AG04450 (cell line): ENCODE measurements around the gene TNFRSF25. TPM values are rescaled to one million over a fixed set of nuclear protein-coding genes. Genes with fewer than 3 reads are reported as not detected.

Experiments used
- CTCF ChIA-PET: fragments of 300-600, 350-600 bp; formaldehyde crosslinking; extraction: SDS; loops from one replicate; lab custom pipeline; 2022; ENCODE audit warnings: antibody characterized with exemption, inconsistent platforms; lab: Charles Lee
- POLR2A ChIA-PET: fragments of 350-600 bp; formaldehyde crosslinking; extraction: SDS; loops from one replicate; lab custom pipeline; 2021; ENCODE audit warnings: antibody characterized with exemption, inconsistent platforms; lab: Yijun Ruan, JAX
- DNase-seq: peaks from one replicate; pipeline ENCODE4 v3.0.0-alpha.2; 2011; ENCODE audit warnings: low read depth, low spot score
- H3K27ac ChIP-seq: one replicate; pipeline ENCODE4 v1.5.1; 2012; ENCODE audit warnings: low read depth, low read length, control low read depth
- H3K27me3 ChIP-seq: one replicate; pipeline ENCODE4 v1.6.0; 2012; ENCODE audit warnings: low read length; ENCODE audit not compliant: control insufficient read depth, insufficient read depth
- H3K4me3 ChIP-seq: 2 replicates; pipeline ENCODE4 v1.5.1; 2011; ENCODE audit warnings: mild to moderate bottlenecking, low read depth, low read length, control low read depth
- H3K9me3 ChIP-seq: 2 replicates; pipeline ENCODE4 v1.5.1; 2012; ENCODE audit warnings: low read length; ENCODE audit not compliant: control insufficient read depth, insufficient read depth
- polyA plus RNA-seq: library from polyadenylated mRNA; depleted of rRNA; stranded (reverse); fragments of >200 nt; gene quantifications from 2 replicates; pipeline ENCODE4 v1.2.3, GENCODE V29; 2011
- TF ChIP-seq, protein P1 (sequence below): IDR thresholded peaks from 2 replicates; pipeline ENCODE4 v1.5.1; 2011; ENCODE audit warnings: low read depth, low read length, control low read depth, inconsistent platforms

TNFRSF25 gene
- polyA plus RNA-seq, 1 experiment: 2.7 TPM

DNA sequence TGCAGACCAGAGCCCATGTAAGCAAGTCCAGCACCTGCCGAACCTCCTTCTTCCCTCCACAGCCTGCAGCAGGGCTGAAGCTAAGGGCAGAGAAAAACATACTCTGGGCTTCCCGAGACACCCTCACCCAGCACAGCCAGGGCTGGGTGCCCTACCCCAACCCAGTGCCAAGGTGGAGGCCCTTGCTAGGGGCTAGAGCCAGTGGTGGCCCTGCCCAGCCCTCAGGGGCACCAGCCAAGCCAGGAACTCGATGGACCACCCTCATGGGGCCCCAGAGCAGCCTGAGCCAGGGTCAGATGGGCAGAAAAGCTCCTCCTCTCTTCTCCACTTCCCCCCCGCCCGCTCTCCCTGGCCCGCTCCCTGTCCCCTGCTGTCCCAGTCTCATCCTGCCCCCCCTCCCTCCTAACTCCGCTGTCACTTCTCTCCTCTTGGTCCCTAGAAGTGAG is 15.9 kb downstream of the TNFRSF25 start:
- ChIA-PET POLR2A (interaction anchor here (0.6 kb wide), 1 partner anchor 48 kb away, joined by 3 read pairs; no protein-coding TSS in a partner anchor), CTCF (interaction anchor here (0.8 to 1.8 kb wide), 2 partner anchors 10 to 12 kb away, joined by 3 to 11 read pairs; no protein-coding TSS in a partner anchor)
- Histone ChIP-seq H3K27me3 (peaks cover 80% of the 10 kb centered on the region), H3K9me3 (peaks cover 6% of the 10 kb centered on the region; the same call in 1 of the 2 replicates), H3K4me3 (no peak overlapping the region), H3K27ac (no peak overlapping the region)
- DNase-seq: no peak
- TF ChIP-seq, protein P1, sequence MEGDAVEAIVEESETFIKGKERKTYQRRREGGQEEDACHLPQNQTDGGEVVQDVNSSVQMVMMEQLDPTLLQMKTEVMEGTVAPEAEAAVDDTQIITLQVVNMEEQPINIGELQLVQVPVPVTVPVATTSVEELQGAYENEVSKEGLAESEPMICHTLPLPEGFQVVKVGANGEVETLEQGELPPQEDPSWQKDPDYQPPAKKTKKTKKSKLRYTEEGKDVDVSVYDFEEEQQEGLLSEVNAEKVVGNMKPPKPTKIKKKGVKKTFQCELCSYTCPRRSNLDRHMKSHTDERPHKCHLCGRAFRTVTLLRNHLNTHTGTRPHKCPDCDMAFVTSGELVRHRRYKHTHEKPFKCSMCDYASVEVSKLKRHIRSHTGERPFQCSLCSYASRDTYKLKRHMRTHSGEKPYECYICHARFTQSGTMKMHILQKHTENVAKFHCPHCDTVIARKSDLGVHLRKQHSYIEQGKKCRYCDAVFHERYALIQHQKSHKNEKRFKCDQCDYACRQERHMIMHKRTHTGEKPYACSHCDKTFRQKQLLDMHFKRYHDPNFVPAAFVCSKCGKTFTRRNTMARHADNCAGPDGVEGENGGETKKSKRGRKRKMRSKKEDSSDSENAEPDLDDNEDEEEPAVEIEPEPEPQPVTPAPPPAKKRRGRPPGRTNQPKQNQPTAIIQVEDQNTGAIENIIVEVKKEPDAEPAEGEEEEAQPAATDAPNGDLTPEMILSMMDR: no peak

DNA sequence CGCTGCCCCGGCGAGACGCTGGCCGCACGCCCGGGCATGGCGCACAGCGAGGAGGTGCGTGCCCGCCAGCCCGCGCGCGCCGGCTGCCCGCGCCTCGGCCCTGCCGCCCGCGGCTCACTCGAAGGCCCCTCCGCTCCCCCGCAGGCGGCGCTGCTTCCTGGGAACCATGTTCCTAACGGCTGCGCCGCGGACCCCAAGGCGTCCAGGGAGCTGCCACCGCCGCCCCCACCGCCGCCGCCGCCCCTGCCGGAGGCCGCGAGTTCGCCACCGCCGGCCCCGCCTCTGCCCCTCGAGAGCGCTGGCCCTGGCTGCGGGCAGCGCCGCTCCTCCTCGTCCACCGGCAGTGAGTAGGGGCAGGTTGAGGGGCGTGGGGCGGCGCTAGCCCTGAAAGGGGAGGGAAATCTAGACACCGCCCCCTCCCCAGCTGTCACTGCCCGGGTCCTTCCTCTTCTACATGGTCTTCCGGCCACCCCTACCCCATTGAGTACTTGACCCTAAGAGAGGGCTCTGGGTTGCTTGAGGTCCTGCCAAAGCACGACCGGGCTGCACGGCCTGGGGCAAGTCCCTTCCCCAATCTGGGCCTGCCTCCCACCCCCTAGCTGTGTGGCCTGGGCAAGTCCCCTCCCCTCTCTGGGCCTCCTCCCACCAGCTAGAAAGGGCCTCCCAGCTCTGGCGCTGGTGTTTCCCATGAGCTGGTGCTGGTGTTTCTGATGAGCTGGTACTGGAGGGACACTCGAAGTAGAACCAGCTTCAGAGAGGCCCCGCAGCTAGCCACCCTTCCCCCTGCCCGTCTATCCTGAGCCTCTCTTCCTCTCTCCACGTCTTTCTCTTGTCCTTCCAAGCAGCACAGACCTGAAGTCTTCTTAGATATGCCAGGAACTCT is 17.0 kb downstream of the TNFRSF25 start:
- Histone ChIP-seq H3K4me3 (no peak overlapping the region), H3K27me3 (peaks cover 76% of the 10 kb centered on the region), H3K9me3 (peaks cover 6% of the 10 kb centered on the region; the same call in 1 of the 2 replicates), H3K27ac (no peak overlapping the region)
- TF ChIP-seq, protein P1: no peak
- no peak for DNase-seq
- ChIA-PET CTCF (interaction anchor here (0.6 to 1.8 kb wide), 3 partner anchors 9 to 92 kb away, joined by 3 to 11 read pairs (median 4); no protein-coding TSS in a partner anchor), POLR2A (interaction anchor here (0.6 kb wide), 1 partner anchor 49 kb away, joined by 3 read pairs; no protein-coding TSS in a partner anchor)

DNA sequence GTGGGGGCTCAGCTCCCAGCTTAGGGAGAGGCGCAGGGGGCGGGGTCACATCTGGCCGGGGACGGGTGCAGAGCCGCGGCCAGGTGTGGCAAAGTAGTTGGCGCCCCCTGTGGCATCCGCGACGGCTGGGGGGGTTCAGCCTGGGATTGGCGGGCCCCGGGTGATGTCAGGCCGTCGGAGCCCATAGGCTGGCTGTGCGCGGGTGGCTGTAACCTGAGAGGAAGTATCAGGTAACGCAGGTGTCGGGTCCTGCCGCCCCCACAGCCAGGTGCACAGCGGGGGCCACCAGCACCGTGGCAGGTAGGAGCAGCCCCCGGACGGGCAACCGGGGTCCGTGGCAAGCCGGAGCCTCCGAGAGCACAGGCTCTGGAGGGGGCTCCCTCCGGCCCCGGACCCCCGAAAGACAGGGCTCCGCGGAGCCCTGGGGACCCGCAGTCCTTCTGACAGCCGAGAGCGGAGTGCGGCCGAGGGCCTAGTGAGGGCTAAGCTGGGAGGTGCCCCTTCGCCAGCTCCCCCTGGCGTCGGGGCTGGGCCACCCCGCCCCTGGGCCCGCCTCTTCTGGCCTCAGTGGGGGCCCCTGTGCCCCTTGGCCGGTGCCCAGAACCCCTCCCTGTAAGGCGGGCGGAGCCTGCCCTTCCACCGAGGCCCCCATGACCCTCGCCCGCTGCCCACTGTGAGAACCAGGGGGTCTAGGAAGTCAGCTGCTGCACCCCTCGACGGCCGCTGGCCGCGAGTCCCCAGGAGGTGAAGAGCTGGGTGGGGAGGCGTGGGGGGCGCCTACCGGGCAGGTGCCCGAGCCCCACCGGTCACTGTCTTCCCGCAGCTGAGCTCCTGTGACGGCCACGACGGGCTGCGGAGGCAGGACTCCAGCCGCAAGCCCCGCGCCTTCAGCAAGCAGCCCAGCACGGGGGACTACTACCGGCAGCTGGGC is 17.9 kb downstream of the TNFRSF25 start:
- no peak overlapping the region for H3K4me3 ChIP-seq
- no peak for DNase-seq
- TF ChIP-seq, protein P1: 0 out of 2 replicates have a peak, but pooled peaks have one; percentile 3
- H3K9me3 ChIP-seq: peaks cover 6% of the 10 kb centered on the region; the same call in 1 of the 2 replicates
- peaks cover 70% of the 10 kb centered on the region for H3K27me3 ChIP-seq
- CTCF ChIA-PET: interaction anchor here (1.1 to 1.8 kb wide), 2 partner anchors 10 kb away, joined by 3 to 11 read pairs; no protein-coding TSS in a partner anchor
- POLR2A ChIA-PET: no interaction called here
- H3K27ac ChIP-seq: no peak overlapping the region

DNA sequence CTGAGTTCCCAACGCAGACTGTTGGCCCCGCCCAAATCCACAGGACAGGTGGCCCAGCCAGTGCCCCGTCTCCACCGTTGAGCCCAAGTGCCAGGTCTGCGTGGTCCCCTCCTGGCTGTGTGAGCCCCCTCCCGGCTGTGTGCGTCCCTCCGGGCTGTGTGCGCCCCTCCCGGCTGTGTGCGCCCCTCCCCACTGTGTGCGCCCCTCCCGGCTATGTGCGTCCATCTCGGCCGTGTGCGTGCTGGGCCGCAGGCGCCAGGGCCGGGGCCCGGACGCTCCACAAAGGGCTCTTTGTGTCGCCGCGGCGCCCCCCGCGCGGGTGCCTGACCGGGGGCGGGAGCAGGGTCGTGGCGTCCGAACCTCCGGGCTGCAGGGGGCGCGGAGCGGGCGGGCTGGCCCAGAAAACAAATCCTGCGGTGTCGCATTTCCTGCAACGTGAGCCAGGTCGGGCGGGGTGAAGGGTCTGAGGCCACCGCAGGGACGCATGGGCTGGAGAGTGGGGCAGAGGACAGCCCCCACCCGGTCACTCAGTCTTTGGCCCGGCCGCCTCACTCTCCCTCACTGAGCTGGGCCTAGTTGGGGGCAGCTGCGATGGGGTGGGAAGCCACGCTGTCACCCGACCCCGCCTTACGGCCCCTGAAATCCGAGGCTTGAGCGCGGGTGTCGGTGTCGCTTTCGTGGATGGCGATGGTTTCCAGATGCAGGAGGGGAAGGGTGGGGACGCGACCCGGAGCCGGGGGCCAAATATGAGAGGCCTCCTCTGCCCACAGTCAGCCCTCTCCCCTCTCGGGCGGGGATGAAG is 18.8 kb downstream of the TNFRSF25 start:
- ChIA-PET CTCF (interaction anchor here (1.1 to 1.4 kb wide), 2 partner anchors 9 to 43 kb away, joined by 3 read pairs; no protein-coding TSS in a partner anchor), POLR2A (no interaction called here)
- Histone ChIP-seq H3K9me3 (peaks cover 6% of the 10 kb centered on the region; the same call in 1 of the 2 replicates), H3K27me3 (peaks cover 66% of the 10 kb centered on the region), H3K27ac (no peak overlapping the region), H3K4me3 (no peak overlapping the region)
- TF ChIP-seq, protein P1: no peak
- no peak for DNase-seq
